GM12892 (cell line): ENCODE measurements around the gene TFAP2E.

Experiments
- DNase-seq: peaks from one replicate; pipeline ENCODE4 v3.0.0; 2011; ENCODE audit not compliant: insufficient read length
- FAIRE-seq: peaks from 2 replicates; lab custom pipeline; 2011; peaks lifted over from hg19 to GRCh38; lab: Jason Lieb, UNC
- POLR2A ChIP-seq: IDR thresholded peaks from 2 replicates; pipeline ENCODE4 v1.6.1; 2011; ENCODE audit warnings: low read depth, low read length, control low read depth
- POLR2AphosphoS5 ChIP-seq: IDR thresholded peaks from 2 replicates; pipeline ENCODE4 v1.6.1; 2011; ENCODE audit warnings: low read depth, low read length, control low read depth
- TAF1 ChIP-seq: IDR thresholded peaks from 2 replicates; pipeline ENCODE4 v1.6.1; 2011; ENCODE audit warnings: low read depth, mild to moderate bottlenecking, control low read depth, low read length, borderline replicate concordance

TFAP2E gene

DNA sequence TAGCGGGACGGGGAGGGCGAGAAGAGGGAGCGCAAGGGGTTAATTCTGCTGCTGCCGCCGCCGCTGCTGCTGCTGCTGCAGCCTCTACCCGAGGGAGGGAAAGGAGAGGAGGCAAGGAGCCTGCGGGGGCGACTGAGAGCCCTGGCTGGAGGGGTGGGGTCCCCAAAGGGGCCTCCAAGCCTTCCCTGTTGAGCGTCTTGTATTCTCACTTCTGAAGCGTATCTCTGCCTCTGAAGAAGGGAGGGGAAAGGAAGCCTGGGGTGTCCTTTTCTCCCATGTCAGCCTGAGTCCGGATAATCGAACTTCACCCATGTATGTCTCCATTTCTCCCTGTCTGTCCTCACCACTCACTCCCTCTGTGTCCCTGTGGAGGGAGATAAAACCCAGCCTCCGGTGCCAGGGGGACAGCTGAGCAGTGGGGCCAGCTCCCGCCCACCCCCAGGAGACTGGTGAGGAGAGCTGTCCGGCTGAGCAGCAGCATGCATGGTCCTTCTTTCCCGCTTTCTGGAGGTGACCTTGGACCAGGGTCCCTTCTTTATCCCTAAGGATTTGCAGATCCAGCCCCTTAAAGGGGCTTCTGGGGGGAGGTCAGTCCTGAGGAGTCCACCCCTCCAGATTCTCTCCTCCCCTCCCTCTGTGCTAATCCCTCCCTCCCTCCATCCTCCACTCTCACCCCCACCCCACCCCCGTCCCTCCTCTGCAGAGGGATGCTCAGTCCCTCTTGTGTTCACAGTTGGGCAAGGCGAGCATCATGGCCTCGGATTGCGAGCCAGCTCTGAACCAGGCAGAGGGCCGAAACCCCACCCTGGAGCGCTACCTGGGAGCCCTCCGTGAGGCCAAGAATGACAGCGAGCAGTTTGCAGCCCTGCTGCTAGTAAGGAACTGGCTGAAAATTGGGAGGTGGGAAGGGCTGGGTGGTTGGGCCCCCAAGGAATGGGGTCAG lies 14.5 kb upstream of the TFAP2E start:
- TF ChIP-seq POLR2AphosphoS5 (no peak), POLR2A (no peak), TAF1 (no peak)
- DNase-seq (no peak), FAIRE-seq (peak; percentile 70)

- no peak for DNase-seq
- FAIRE-seq = no peak
- TF ChIP-seq TAF1 (no peak), POLR2A (no peak), POLR2AphosphoS5 (no peak)
These were observed 13.7 kb upstream of the TFAP2E start for GRCh38 chr1:35559317-35559944.

- DNase-seq = no peak
- FAIRE-seq = no peak
- TF ChIP-seq POLR2A (no peak), TAF1 (no peak), POLR2AphosphoS5 (no peak)
These were observed 12.6 kb upstream of the TFAP2E start for GRCh38 chr1:35560256-35561225.

DNA sequence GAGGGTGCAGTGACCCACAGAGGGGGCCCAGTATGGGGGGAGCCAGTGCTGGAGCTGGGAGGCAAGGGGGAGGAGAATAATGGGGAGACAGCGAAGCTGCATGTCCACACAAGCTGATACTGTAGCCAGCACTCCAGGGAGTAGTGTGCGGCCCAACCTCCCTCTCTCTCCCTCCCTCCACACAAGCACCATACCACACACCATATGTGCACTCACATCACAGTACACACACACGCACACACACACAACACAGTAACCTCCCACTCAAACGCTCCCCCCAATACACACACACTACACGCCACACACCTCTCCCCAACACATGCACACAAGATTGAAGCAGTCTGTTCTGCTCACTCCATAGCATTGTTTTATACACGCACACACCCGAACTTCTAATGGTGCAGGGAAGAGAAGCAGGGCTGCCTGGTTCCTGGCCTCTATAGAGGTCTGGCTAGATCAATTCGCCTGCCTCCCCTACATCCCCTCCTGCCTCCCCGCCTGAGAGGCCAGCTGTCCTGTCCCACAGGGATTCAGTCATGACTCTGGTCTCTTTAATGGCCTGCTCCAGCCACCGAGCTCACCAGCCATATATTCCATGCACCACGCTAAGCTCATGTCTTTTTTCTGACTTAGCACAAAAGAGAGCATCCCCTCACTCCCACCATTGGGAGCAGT lies 11.7 kb upstream of the TFAP2E start:
- no peak for FAIRE-seq
- DNase-seq = no peak
- 0 out of 2 replicates have a peak, but pooled peaks have one; percentile 19 for TF ChIP-seq POLR2A
- TF ChIP-seq TAF1 = no peak

GRCh38 chr1:35561972-35562680 lies 11.0 kb upstream of the TFAP2E start:
- DNase-seq = no peak
- TF ChIP-seq POLR2A = no peak
- TF ChIP-seq TAF1 = no peak
- no peak for TF ChIP-seq POLR2AphosphoS5
- FAIRE-seq = no peak

DNA sequence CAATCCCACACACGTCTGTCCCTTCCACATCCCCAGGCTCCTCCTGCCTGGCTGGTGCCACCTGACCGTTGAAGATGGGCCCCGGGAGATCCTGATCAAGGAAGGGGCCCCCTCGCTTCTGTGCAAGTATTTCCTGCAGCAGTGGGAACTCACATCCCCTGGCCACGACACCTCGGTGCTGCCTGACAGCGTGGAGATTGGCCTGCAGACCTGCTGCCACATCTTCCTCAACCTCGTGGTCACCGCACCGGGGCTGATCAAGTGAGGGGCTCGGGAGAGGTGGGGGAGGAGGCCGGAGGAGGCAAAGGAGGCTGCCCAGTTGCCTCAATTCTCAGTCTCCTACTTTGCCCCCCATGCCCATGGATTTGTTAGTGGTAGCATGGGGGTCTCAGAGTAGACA lies 9.9 kb upstream of the TFAP2E start:
- no peak for FAIRE-seq
- TF ChIP-seq POLR2A = no peak
- TF ChIP-seq TAF1 = no peak
- TF ChIP-seq POLR2AphosphoS5 = no peak
- DNase-seq = no peak

DNA sequence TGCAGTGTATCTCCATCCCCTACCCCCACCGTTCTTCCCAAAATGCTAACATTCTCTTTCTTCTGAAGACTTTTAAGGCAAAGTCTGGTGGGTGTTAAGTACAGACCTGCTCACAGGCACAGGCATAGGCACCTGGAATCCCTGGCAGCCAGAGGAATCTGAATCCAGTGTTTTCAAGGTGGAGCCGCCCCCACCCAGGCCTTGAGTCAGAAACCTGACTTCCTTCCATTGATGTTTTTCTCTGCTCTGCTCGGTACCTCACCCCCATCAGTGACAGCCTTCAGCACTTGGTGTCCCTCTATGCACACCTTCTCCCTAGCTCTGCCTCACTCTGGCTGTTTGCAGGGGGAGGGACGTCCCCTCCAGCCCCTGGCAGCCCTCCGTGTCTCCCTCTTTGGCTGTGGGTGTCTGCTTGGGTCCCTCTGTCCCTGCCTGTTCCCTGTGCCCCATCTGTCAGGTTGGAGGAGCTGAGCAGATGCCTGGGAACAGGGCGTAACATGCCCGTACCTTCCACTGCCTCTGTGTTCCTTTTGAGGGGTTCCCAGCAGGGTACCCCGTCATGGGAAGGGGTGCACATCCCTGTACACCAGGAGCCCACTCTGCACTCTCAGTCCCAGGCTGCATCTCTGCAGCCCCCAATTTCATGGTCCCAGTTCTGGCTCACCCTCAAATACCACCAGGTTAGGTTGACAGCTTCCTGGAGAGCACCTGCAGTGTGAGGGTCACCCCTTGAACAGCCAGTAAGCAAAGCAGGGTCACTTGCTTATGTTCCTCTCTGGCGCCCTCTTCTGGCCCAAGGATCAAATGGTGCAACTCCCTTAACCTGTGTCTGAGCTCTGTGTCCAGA lies 8.9 kb upstream of the TFAP2E start:
- FAIRE-seq = peak; percentile 92
- DNase-seq = peak; percentile 75
- TF ChIP-seq POLR2AphosphoS5 (no peak), POLR2A (no peak), TAF1 (no peak)

DNA sequence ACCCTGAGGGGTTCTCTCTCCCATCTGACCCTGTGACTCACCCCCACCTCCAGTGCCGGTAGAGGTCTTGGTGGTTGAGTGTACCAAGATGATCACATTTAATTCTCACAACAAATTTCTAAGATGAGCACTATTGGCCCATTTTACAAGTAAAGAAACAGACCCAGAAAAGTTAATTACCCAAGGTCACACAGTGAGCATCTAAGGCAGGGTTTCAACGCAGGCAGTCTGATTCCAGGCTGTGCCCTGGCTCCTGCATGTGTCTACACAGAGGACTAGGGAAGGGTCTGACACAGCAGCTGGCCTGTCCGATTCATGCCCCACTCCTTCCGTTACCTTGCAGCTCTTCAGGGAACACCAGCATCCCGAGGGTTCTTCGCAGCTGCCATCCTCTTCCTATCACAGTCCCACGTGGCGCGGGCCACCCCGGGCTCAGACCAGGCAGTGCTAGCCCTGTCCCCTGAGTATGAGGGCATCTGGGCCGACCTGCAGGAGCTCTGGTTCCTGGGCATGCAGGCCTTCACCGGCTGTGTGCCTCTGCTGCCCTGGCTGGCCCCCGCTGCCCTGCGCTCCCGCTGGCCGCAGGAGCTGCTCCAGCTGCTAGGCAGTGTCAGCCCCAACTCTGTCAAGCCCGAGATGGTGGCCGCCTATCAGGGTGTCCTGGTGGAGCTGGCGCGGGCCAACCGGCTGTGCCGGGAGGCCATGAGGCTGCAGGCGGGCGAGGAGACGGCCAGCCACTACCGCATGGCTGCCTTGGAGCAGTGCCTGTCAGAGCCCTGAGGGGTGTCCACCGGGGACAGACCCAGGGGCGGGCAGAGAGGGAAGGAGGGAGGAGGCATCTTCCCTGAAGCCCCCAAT lies 8.0 kb upstream of the TFAP2E start:
- DNase-seq = no peak
- no peak for FAIRE-seq

GRCh38 chr1:35565742-35566133 lies 7.4 kb upstream of the TFAP2E start:
- DNase-seq (no peak), FAIRE-seq (no peak)
- TF ChIP-seq POLR2AphosphoS5 = no peak
- TF ChIP-seq POLR2A = no peak
- no peak for TF ChIP-seq TAF1

More for the DNA sequence above, 8.0 kb upstream of the TFAP2E start:
- no peak for TF ChIP-seq TAF1
- no peak for TF ChIP-seq POLR2AphosphoS5
- no peak for TF ChIP-seq POLR2A
